CD4-positive, alpha-beta T cell treated with Interleukin-10 for 1 hour (primary cell): ENCODE results near the gene S100A4.
A peak's percentile ranks its signal among the peaks of the same experiment; 100 is the strongest.

Experiments used
- DNase-seq: peaks from one replicate; pipeline ENCODE4 v3.0.0-alpha.2; 2020

The S100A4 gene

GRCh38 chr1:153503766-153504165 is 41.8 kb downstream of the S100A4 start:
- DNase-seq = no peak

GRCh38 chr1:153498746-153499145 is 46.9 kb downstream of the S100A4 start:
- DNase-seq = no peak

- no peak for DNase-seq
Measured at GRCh38 chr1:153495536-153495935, 50.1 kb downstream of the S100A4 start.

GRCh38 chr1:153494976-153495535 is 50.5 kb downstream of the S100A4 start:
- DNase-seq = peak; percentile 69
